Activated naive CD4-positive, alpha-beta T cell treated with anti-CD3 and anti-CD28 coated beads, Interleukin-2, amount 10 ng/mL, durations not matched to agents 7 days and 5 days (primary cell): ENCODE data around the gene THAP10.
"Not testable (repeated sequence)": the region's sequence is repeated elsewhere in the genome, so short reads cannot be mapped to it uniquely, and the experiment has no call there.

Source experiments
- CTCF ChIA-PET: fragments of 350-600 bp; sonication (Branson Sonifier 250); formaldehyde crosslinking; loops from one replicate; lab custom pipeline; 2021; ENCODE audit warnings: antibody characterized with exemption; lab: Charles Lee
- DNase-seq: peaks from one replicate; pipeline ENCODE4 v3.0.0-alpha.2; 2020
- H3K27ac Mint-ChIP-seq: one replicate; pipeline ENCODE4 v1.8.0; 2021; ENCODE audit warnings: mild to moderate bottlenecking, moderate library complexity, mixed read lengths
- H3K27me3 Mint-ChIP-seq: one replicate; pipeline ENCODE4 v1.8.0; 2021; ENCODE audit warnings: mild to moderate bottlenecking, mixed read lengths
- H3K36me3 Mint-ChIP-seq: one replicate; pipeline ENCODE4 v1.8.0; 2021; ENCODE audit warnings: mixed read lengths
- H3K4me1 Mint-ChIP-seq: one replicate; pipeline ENCODE4 v1.8.0; 2021; ENCODE audit warnings: mixed read lengths
- H3K4me3 Mint-ChIP-seq: one replicate; pipeline ENCODE4 v1.8.0; 2021; ENCODE audit warnings: mild to moderate bottlenecking, moderate library complexity, mixed read lengths
- H3K9me3 Mint-ChIP-seq: one replicate; pipeline ENCODE4 v1.8.0; 2021; ENCODE audit warnings: mixed read lengths

Gene THAP10

DNA sequence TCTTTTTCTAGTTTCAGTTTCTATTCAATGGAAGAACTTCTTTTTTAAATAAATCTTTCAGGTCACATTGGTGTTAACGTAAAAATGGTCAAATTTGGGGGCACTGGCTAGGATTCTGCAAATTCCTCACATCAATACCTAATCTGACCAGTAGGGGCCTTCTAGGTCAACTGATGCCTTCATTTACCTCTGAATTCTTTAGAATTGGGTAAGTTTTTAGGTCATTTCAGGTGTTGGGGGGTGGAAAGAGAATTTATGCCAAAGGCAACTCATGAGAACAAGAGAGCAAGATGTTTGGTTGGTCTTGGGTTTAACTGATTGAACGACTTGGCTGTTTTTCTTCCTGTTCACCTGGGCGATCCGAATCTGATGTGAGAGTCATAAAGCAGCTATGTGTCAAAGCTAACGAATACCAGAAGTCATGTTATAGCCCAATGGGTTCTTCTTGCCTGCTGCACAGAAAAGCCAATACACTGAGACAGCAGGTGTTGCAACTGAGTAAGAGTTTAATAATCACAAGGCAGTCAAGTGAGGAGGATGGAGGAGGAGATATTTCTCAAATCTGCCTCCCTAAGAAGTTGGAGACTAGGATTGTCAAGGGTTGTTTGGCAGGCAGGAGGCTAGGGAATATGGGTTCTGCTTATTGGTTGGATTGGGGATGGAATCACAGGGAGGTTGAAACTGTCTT lies 15.7 kb upstream of the THAP10 start:
- Mint-ChIP-seq H3K36me3 (no peaks in the 10 kb centered on the region), H3K27me3 (no peaks in the 10 kb centered on the region), H3K4me3 (no peak overlapping the region), H3K27ac (no peak overlapping the region), H3K4me1 (no peaks in the 10 kb centered on the region), H3K9me3 (peaks cover 10% of the 10 kb centered on the region)
- CTCF ChIA-PET = no interaction called here
- DNase-seq = no peak

DNA sequence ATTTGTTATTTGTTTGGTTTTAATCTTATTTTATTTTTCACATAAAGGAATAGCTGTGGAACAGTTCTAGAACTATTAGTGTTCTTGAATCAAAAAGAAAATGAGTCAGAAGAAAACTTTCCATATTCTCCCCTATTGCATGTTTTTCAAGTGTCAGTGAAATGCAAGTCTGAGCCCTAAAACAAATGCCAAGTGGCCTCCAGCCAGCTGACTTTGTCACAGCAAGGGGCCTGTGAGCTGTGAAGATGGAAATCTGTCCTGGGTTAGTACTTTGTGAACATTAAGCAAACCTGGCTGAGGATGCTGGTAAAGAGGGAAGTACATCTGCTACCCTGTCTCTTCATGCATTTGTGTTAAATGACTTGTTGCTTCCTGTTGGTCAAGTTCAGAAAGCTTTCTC lies 14.6 kb upstream of the THAP10 start:
- Mint-ChIP-seq H3K27me3 (peaks cover 7% of the 10 kb centered on the region), H3K4me3 (no peak overlapping the region), H3K9me3 (peaks cover 10% of the 10 kb centered on the region), H3K27ac (no peak overlapping the region), H3K36me3 (no peaks in the 10 kb centered on the region), H3K4me1 (no peaks in the 10 kb centered on the region)
- CTCF ChIA-PET = no interaction called here
- no peak for DNase-seq

DNA sequence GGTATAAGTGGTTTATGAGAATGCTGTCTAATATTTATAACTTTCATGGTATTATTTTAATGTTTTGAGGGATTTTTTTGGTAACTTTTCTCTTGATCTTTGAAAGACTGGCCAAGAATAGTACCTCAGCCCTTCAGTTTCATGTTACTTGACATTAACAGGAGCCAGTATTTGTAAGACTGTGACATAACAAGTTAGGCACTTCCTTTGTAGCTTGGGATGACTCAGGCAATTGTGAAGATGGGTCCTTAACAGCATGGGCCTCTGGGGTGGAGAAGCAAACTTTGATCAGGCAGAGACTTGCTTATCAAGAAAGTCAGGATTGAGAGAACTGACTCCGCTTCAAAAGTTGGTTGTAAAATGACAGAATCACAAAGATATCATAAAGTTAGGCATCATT lies 9.9 kb upstream of the THAP10 start:
- Mint-ChIP-seq H3K27me3 (peaks cover 12% of the 10 kb centered on the region), H3K4me1 (no peaks in the 10 kb centered on the region), H3K9me3 (peaks cover 2% of the 10 kb centered on the region), H3K36me3 (no peaks in the 10 kb centered on the region), H3K27ac (no peak overlapping the region), H3K4me3 (no peak overlapping the region)
- DNase-seq = no peak
- CTCF ChIA-PET = no interaction called here

DNA sequence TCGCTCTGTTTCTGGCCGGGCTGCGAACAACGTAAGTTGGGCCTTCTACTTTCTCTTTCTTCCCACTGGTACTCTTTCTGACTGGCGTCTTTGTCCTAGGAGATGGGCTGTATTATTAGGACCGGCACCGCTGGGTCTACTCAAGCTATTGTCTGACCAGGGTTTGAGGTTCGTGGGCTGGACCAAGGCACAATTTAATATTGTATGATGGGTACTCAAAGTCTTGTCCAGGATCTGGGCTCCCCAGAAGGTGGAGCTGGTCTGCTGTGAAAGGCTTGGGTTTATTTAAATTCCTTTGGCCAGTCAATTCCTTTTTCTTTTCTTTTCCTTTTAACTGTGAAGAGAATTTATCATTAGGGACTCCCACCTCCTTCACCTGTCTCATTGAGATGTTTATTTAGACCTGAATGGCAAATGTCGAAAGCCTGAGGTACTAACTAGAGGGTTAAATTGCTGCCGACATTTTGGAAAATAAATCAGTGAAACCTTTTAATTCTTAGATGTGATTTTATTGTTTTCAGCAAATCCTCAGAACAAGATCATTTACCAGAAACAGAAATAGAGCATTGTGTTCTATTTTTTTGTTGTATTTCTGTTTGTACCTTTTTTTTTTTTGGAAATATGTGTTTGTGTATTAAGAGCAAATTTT lies 803 bp upstream of the THAP10 start:
- peak overlapping the region; percentile 70 for H3K4me3 Mint-ChIP-seq
- H3K27ac Mint-ChIP-seq = no peak overlapping the region
- CTCF ChIA-PET = interaction anchor here (0.5 kb wide), 1 partner anchor 1624 kb away, joined by 3 read pairs; no protein-coding TSS in a partner anchor
- H3K36me3 Mint-ChIP-seq = no peaks in the 10 kb centered on the region
- H3K27me3 Mint-ChIP-seq = peaks cover 36% of the 10 kb centered on the region
- peaks cover 10% of the 10 kb centered on the region for H3K4me1 Mint-ChIP-seq
- no peak for DNase-seq
- no peaks in the 10 kb centered on the region for H3K9me3 Mint-ChIP-seq

DNA sequence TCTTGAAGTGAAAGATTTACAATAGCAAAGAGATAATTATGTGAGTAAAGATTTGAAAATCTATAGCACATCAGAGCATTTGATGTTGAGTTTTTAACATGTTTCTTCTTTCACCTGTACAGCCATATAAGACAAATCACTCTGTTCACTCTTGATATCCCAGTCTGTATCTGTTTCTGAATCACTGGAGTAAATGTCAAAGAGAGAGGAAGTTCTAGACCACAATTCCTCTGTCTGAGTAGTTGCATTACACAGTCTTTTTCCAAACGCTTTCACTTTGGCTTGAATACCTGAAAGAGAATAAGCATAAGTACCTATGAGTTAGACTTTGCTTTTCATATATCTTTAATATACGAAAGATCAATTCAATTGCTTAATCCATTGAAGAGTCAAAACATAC lies 9.9 kb downstream of the THAP10 start:
- CTCF ChIA-PET = no interaction called here
- Mint-ChIP-seq H3K27me3 (peaks cover 12% of the 10 kb centered on the region), H3K4me3 (no peak overlapping the region), H3K36me3 (no peaks in the 10 kb centered on the region), H3K9me3 (no peaks in the 10 kb centered on the region), H3K4me1 (no peaks in the 10 kb centered on the region), H3K27ac (no peak overlapping the region)
- DNase-seq = no peak

DNA sequence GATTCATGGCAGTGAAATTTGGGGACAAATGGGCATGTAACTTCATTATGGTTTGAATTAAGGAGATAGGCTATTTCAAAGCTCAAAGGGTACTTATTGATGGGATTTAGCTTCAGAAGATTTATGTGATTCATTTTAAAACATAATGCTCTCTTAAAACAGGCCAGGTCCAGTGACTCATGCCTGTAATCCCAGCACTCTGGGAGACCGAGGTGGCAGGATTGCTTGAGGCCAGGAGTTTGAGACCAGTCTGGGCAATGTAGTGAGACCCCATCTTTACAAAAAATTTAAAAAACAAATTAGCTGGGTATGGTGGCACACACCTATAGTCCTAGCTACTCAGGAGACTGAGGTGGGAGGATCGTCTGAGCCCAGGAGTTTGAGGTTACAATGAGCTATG lies 11.5 kb downstream of the THAP10 start:
- no peaks in the 10 kb centered on the region for H3K36me3 Mint-ChIP-seq
- H3K27me3 Mint-ChIP-seq = peaks cover 12% of the 10 kb centered on the region
- no peaks in the 10 kb centered on the region for H3K9me3 Mint-ChIP-seq
- CTCF ChIA-PET = interaction anchor here (0.9 kb wide), 1 partner anchor 560 kb away, joined by 3 read pairs; no protein-coding TSS in a partner anchor
- H3K4me1 Mint-ChIP-seq = no peaks in the 10 kb centered on the region
- no peak overlapping the region for H3K4me3 Mint-ChIP-seq
- DNase-seq = no peak
- no peak overlapping the region for H3K27ac Mint-ChIP-seq

DNA sequence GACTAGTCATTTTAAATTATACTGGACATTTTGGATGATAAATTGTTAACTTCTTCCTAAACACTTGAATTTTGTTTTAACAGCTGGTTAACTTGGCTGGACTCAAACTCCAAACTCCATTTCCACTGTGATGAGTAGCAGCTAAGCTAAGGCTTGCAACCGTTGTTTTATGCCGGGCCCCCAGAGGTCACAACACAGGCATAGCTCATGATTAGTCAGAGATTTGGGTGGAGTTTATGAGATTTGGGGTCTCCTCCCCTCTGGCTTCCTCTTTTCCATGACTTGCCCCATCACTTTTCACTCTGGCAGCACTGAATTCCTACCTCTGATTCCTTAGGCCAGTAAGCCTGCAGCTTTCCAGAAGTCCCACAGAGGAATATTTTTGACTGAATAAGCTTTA lies 12.8 kb downstream of the THAP10 start:
- no peak overlapping the region for H3K4me3 Mint-ChIP-seq
- no peak overlapping the region for H3K27ac Mint-ChIP-seq
- no peaks in the 10 kb centered on the region for H3K4me1 Mint-ChIP-seq
- H3K27me3 Mint-ChIP-seq = peaks cover 12% of the 10 kb centered on the region
- H3K36me3 Mint-ChIP-seq = no peaks in the 10 kb centered on the region
- H3K9me3 Mint-ChIP-seq = no peaks in the 10 kb centered on the region
- CTCF ChIA-PET = no interaction called here
- DNase-seq = no peak

DNA sequence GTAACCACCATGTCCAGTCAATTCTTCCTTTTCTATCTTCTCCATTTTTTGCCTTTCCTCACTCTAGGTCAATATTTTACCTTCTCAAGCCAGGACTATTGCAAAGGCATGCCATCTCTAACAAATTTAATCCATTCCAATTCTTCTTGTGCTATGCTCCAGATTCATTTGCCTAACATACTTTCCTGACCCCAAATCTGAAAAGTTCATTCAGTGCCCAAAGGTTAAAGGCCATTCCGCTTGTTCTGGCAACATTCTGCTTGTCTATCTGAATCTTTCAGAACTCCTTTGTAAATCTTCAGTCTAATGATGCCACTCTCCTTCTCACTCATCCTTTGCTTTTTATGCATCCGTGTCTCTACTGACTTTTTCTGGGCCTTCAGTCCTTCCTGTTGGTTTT lies 15.6 kb downstream of the THAP10 start:
- Mint-ChIP-seq H3K27ac (no peak overlapping the region), H3K36me3 (no peaks in the 10 kb centered on the region), H3K9me3 (no peaks in the 10 kb centered on the region), H3K4me3 (no peak overlapping the region), H3K4me1 (no peaks in the 10 kb centered on the region), H3K27me3 (peaks cover 9% of the 10 kb centered on the region)
- CTCF ChIA-PET = no interaction called here
- no peak for DNase-seq

DNA sequence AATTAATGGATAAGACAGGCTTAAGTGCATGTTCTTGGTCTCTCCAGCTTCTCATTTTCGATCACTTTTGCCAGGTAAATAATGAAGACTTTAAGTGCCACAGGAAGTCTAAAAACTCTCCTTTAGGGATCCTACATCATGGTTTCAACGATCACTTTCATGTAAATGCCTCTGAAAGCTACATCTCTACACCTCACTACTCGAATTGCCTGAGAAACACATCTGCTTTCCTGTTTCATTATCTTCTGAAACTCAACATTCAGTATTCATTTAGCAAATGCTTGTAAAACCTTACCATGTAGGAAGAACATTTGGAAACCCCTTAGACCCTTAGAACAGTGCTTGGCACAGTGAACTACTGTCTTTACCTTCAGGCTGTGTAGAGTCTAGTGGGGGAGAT lies 16.2 kb downstream of the THAP10 start:
- H3K27me3 Mint-ChIP-seq = peaks cover 9% of the 10 kb centered on the region
- CTCF ChIA-PET = no interaction called here

DNA sequence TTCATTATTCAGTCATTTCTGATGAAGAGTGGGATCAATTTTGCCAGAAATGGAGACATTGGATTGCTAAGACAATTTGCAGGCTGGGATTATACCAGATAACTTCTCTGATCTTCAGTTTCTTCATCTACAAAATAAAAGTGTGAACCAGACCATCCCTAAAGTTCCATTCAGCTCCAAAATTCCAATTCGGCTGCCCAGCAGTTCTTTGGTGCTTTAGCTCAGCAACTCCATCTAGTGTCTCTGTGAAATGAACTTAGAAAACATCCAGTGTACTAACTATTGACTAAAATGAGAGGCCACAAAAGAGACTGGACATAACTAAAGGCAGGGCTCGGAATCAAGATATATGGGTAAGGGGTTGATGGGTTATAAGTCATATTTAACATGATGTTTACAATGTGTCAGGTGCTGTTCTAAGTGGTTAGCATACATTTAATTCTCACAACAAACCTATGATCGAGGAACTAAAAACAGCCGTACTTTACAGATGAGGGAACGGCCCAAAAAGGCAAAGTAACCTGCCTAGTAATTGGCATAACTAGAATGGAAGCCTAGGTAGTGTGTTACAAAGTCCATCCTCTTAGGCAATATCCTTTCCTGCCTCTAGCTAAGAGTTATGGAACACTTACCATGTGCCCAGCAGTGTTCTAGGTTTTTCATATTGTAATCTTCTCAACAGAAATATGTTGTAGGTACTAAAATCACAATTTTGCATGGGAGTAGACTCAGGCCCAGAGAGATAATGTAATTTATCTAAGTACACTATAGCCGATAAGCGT lies 17.0 kb downstream of the THAP10 start:
- Mint-ChIP-seq H3K9me3 (no peaks in the 10 kb centered on the region), H3K27me3 (peaks cover 9% of the 10 kb centered on the region), H3K4me3 (no peak overlapping the region), H3K27ac (no peak overlapping the region), H3K36me3 (no peaks in the 10 kb centered on the region), H3K4me1 (no peaks in the 10 kb centered on the region)
- CTCF ChIA-PET = interaction anchor here (0.9 kb wide), 1 partner anchor 61 kb away, joined by 3 read pairs; no protein-coding TSS in a partner anchor
- DNase-seq = no peak

More for the DNA sequence above, 16.2 kb downstream of the THAP10 start:
- Mint-ChIP-seq H3K4me1 (no peaks in the 10 kb centered on the region), H3K36me3 (no peaks in the 10 kb centered on the region), H3K9me3 (no peaks in the 10 kb centered on the region), H3K27ac (no peak overlapping the region), H3K4me3 (no peak overlapping the region)
- no peak for DNase-seq

DNA sequence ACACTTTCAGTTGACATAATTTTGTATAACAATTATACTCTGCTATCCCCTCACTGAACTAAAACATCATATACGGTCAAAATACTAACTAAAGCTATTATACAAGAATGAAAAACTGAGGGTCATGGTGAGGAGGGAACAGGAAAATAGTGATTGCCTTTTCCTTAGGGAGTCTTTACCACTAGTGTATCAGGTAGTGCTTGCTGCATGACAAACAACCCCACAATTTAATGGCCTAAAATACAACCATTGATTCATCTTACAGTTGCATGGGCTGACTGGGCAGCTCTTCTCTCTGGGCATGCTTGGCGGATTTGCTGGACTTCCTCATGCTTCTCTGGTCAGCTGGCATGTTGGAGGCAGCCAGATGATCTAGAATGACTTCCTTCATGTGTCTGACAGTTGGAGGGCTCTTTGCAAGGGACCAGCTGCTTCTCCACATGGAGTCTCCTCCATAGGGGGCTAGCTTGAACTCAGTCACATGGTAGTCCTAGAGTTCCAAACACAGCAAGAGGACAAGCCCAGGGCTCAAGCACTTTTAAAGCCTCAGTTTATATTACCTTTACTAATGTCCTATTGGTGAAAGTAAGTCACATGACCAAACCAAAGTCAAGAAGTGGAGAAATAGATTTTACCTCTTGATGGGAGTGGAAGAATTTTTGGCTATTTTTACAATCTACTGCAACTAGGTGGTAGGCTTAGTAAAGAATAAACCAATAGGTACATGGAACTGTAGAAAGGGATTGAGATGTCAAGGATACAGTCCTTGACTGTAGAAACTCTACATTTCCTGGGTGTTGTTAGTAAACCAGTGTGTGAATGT lies 18.8 kb downstream of the THAP10 start:
- Mint-ChIP-seq H3K27ac (no peak overlapping the region), H3K4me1 (no peaks in the 10 kb centered on the region), H3K27me3 (peaks cover 5% of the 10 kb centered on the region), H3K36me3 (no peaks in the 10 kb centered on the region), H3K4me3 (no peak overlapping the region), H3K9me3 (no peaks in the 10 kb centered on the region)
- CTCF ChIA-PET = no interaction called here
- no peak for DNase-seq

DNA sequence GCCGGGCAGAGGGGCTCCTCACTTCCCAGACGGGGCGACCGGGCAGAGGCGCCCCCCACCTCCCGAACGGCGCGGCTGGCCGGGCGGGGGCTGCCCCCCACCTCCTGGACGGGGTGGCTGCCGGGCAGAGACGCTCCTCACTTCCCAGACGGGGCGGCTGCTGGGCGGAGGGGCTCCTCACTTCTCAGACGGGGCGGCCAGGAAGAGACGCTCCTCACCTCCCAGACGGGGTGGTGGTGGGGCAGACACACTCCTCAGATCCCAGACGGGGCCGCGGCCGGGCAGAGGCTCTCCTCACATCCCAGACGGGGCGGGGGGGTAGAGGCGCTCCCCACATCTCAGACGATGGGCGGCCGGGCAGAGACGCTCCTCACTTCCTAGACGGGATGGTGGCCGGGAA lies 20.7 kb downstream of the THAP10 start:
- CTCF ChIA-PET, H3K4me1 Mint-ChIP-seq, DNase-seq, H3K27ac Mint-ChIP-seq, H3K9me3 Mint-ChIP-seq, H3K4me3 Mint-ChIP-seq, H3K36me3 Mint-ChIP-seq, H3K27me3 Mint-ChIP-seq: not testable (repeated sequence)

DNA sequence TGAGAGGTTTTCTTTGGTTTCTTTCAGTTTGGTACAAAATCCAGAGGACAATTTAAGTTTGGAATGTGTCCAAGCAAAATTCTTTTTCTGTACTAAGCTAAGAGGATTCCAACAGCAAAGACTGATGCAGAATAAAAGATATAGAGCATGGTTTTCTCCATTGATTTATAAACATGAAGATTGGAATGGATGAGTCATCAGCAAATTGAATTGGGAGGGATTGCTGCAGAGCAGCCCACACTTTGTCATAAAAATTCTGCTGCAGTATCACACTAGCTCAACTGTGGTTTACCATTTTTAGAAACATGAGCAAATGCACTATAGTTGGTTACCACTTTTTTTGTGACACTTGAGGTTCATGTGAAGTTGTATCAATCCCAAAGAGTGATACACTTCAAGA lies 22.2 kb downstream of the THAP10 start:
- no peaks in the 10 kb centered on the region for H3K4me1 Mint-ChIP-seq
- no peaks in the 10 kb centered on the region for H3K36me3 Mint-ChIP-seq
- CTCF ChIA-PET = no interaction called here
- H3K27me3 Mint-ChIP-seq = peaks cover 9% of the 10 kb centered on the region
- H3K9me3 Mint-ChIP-seq = no peaks in the 10 kb centered on the region
- no peak for DNase-seq
- H3K4me3 Mint-ChIP-seq = no peak overlapping the region
- H3K27ac Mint-ChIP-seq = no peak overlapping the region

DNA sequence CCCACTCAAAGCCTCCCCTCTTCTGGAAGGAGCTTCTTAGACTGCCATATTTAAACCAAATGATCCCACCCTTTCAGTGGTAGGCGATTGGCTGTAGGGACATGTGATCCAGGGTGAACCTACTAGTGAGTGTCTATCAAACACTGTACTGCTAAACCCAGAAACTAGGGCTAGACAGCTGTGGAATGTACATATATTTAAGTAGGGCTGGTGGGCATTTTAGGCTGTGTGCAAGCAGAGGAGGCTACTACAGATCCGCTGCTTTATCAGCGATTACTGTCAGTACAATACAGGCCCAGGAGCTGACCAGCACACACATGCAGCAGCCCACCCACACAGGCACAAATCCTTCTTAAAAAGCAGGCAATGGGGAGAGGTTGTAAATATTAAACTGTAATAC lies 22.9 kb downstream of the THAP10 start:
- Mint-ChIP-seq H3K4me1 (no peaks in the 10 kb centered on the region), H3K27me3 (peaks cover 8% of the 10 kb centered on the region), H3K9me3 (no peaks in the 10 kb centered on the region), H3K27ac (no peak overlapping the region), H3K4me3 (no peak overlapping the region), H3K36me3 (no peaks in the 10 kb centered on the region)
- DNase-seq = no peak
- CTCF ChIA-PET = interaction anchor here (0.9 kb wide), 1 partner anchor 45 kb away, joined by 4 read pairs; no protein-coding TSS in a partner anchor
